Stimulated activated effector memory CD8-positive, alpha-beta T cell treated with anti-CD3 and anti-CD28 coated beads, Interleukin-12 subunit alpha, Interleukin-12 subunit beta, amount 100 ng/mL, for 72 hours (primary cell): Measurements from ENCODE around the gene IMPDH2.

Experiments used
- ATAC-seq: fragments of 150-1000 bp; cut with Tn5 transposase; 2 replicates; pipeline ENCODE4 v1.10.0; 2021
- DNase-seq, 2 donors: peaks; one replicate each; pipeline ENCODE4 v3.0.0; 2021 to 2022; ENCODE audit warnings: low spot score in 2 of 2
- H3K27ac Mint-ChIP-seq: one replicate; pipeline ENCODE4 v1.8.0; 2022; ENCODE audit warnings: mild to moderate bottlenecking, mixed read lengths
- H3K36me3 Mint-ChIP-seq: one replicate; pipeline ENCODE4 v1.8.0; 2022; ENCODE audit warnings: mild to moderate bottlenecking, mixed read lengths
- H3K4me1 Mint-ChIP-seq: one replicate; pipeline ENCODE4 v1.8.0; 2022; ENCODE audit warnings: mixed read lengths
- H3K4me3 Mint-ChIP-seq: one replicate; pipeline ENCODE4 v1.8.0; 2022; ENCODE audit warnings: mild to moderate bottlenecking, mixed read lengths
- H3K9me3 Mint-ChIP-seq: one replicate; pipeline ENCODE4 v1.8.0; 2022; ENCODE audit warnings: mixed read lengths

The IMPDH2 gene

DNA sequence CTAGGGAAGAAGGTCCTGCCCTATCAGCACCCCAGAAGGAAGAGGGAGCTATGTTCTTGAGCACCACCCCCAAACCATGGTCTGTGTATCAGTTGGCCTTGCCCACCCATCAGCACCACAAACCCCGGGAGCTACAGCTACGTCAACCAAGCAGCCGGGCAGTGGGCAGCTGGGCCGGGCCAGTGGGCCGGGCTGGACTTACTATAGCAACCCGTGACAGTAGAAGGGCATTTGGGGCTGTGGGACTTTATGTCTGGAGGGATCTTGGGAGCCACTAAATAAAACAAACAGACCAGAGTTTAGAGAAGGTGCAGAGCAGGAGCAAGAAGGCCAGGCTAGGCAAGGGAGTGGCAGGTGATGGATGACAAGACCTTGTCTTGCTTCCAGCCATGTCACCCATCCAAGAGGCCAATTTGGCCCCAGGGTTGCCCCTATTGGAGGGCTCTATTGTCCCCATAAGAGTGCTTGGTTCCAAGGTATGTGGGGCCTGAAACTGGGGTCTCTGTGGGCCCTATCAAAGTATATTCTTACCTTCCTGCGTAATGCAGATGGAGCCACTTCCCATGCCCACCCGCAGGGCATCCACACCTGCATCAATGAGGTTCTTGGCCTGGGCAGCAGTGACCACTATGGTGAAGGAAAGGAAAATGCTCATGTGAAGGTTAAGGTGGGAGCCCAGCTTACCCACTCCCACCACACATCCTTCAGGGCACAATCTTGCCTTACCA, 3.2 kb downstream of the IMPDH2 start:
- no peaks in the 10 kb centered on the region for H3K9me3 Mint-ChIP-seq
- peak overlapping the region; percentile 13 for H3K4me3 Mint-ChIP-seq

DNA sequence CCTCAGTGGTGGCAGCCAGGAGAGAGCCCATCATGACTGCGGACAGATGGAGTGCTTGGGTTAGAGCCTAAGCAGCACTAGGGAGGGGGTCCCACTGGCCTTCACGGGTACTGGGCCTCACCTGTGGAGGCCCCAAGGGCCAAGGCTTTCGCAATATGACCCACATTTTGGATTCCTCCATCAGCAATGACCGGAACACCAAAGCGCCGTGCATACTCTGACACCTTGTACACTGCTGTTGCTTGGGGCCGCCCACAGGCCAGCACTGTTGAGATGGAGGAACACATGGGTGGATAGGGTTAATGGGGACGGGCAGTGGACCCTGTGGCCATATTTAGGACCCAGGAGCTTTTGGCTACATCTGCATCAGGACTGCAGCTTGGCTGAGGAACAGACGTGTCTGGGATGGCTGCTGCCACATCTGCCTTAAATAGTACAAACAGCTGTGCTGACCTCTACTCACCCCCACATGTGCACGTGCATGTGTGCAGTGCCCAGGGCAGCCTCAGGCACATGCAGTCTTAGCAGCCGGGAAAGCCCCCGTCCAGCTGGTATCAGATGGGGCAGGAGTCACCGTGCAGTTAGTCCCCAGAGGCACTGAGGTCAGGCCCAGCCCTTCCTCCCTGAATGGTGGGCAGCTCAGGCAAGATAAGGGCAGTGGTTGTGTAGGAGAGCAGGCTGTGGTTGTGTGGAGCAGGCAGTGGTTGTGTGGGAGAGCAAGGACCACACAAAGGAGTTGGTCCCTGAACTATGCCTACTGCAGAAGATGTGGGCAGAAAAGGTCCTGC, 4.0 kb downstream of the IMPDH2 start:
- Mint-ChIP-seq H3K27ac (peak overlapping the region; percentile 99), H3K4me3 (peak overlapping the region; percentile 13), H3K9me3 (no peaks in the 10 kb centered on the region), H3K4me1 (peaks cover 77% of the 10 kb centered on the region), H3K36me3 (peaks cover 95% of the 10 kb centered on the region)
- DNase-seq (no peak), ATAC-seq (no peak)

More for the DNA sequence above, 3.2 kb downstream of the IMPDH2 start:
- Mint-ChIP-seq H3K27ac (peak overlapping the region; percentile 99), H3K36me3 (peaks cover 97% of the 10 kb centered on the region), H3K4me1 (peaks cover 77% of the 10 kb centered on the region)
- ATAC-seq (no peak), DNase-seq (no peak)

DNA sequence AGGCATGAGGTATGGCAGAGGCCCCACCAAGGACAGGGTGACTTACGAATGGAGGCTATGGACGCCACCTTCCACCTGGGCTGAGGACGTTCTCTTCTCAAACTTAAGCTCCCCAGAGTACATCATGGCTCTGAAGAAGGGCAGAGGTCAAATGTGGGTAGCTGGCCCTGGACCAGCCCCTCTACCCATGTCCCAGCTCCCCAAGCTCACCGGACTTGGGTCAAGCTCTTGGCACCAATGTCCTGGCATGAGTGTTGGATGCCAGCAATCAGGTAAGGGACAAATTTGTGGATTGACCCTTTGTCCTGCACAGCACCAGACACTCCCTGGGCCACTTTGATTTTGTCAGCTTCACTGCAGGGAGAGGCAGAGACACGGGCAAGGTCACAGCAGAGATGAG, 4.7 kb downstream of the IMPDH2 start:
- peak overlapping the region; percentile 99 for H3K27ac Mint-ChIP-seq
- H3K4me3 Mint-ChIP-seq, result no peak overlapping the region
- DNase-seq, result no peak

DNA sequence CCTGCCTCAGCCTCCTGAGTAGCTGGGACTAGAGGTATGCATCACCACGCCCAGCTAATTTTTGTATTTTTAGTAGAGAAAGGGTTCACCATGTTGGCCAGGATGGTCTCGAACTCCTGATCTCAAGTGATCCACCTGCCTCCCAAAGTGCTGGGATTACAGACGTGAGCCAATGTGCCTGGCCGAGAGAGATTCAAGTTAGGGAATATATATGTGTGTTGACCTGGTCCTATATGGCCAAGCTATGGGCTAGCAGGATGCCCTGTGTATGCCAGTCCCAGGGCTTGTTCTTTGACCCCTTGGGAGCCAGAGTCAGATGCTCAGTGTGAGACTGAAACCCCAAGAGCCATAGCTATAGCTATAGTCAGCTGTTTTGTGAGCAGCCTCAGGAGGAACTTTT, 5.4 kb downstream of the IMPDH2 start:
- DNase-seq (no peak), ATAC-seq (no peak)
- Mint-ChIP-seq H3K27ac (peak overlapping the region; percentile 99), H3K36me3 (peaks cover 82% of the 10 kb centered on the region), H3K4me3 (peak overlapping the region; percentile 95), H3K4me1 (peaks cover 67% of the 10 kb centered on the region), H3K9me3 (no peaks in the 10 kb centered on the region)

More for the DNA sequence above, 4.7 kb downstream of the IMPDH2 start:
- Mint-ChIP-seq H3K4me1 (peaks cover 74% of the 10 kb centered on the region), H3K9me3 (no peaks in the 10 kb centered on the region), H3K36me3 (peaks cover 89% of the 10 kb centered on the region)
- ATAC-seq, result no peak

DNA sequence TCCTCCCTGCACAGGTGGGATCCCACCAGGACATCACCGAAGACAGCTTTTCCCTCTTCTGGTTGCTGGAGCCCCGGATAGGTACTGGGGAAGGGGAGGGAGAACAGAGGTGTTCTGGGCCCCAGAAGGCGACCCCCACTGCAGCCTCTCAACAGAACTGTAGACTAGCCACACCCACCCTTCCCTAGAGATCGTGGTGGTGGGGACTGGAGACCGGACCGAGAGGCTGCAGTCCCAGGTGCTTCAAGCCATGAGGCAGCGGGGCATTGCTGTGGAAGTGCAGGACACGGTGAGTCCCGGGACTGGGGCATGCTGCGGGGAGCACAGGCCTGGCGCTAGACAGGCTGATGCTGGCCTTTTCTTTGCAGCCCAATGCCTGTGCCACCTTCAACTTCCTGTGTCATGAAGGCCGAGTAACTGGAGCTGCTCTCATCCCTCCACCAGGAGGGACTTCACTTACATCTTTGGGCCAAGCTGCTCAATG, 6.5 kb downstream of the IMPDH2 start:
- Mint-ChIP-seq H3K27ac (peak overlapping the region; percentile 98), H3K4me1 (peaks cover 57% of the 10 kb centered on the region), H3K36me3 (peaks cover 72% of the 10 kb centered on the region), H3K9me3 (no peaks in the 10 kb centered on the region), H3K4me3 (peak overlapping the region; percentile 95)
- DNase-seq, result no peak
- no peak for ATAC-seq

DNA sequence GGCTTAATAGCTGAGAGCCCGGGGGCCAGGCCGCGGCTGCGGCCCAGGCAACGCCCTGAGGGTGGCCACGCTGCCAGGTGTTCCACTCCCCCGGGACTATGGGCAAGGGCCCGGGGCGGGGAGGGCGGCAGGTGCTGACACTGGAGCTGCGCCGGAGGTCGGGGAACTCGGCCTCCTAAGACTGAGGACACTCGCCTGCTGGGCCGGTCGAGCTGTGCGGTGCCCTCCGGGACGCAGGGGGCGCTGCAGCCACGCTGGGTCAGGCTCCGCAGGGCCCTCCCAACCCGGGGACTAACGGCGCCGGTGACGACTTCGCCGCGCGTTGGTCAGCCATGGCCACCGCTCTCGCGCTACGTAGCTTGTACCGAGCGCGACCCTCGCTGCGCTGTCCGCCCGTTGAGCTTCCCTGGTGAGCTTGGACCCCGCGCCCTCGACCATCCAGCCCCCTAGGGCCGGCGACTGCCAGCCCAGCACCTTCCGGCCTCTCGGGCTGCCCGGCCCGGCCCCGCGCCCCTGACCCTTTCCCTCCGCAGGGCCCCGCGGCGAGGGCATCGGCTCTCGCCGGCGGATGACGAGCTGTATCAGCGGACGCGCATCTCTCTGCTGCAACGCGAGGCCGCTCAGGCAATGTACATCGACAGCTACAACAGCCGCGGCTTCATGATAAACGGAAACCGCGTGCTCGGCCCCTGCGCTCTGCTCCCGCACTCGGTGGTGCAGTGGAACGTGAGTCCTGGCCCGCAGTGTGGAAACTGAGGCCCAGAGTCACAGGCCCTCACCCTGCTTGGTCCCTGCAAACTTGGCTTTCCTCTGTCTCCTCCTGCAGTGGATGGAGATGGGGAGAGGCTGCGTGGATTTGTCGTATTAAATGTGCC, 7.1 kb downstream of the IMPDH2 start, which contains the start of gene NDUFAF3:
Gene NDUFAF3 (plus strand): TSS at position 309 of the 875 bp plus-strand sequence. CDS start 24 bp downstream, at position 333.
- Mint-ChIP-seq H3K36me3 (peaks cover 65% of the 10 kb centered on the region), H3K4me3 (peak within 1 kb of the TSS; percentile 95), H3K4me1 (peaks cover 54% of the 10 kb centered on the region), H3K9me3 (no peaks in the 10 kb centered on the region), H3K27ac (peak within 1 kb of the TSS; percentile 98)
- peak; percentile 97 to 98 for DNase-seq
- peak; percentile 87 for ATAC-seq

DNA sequence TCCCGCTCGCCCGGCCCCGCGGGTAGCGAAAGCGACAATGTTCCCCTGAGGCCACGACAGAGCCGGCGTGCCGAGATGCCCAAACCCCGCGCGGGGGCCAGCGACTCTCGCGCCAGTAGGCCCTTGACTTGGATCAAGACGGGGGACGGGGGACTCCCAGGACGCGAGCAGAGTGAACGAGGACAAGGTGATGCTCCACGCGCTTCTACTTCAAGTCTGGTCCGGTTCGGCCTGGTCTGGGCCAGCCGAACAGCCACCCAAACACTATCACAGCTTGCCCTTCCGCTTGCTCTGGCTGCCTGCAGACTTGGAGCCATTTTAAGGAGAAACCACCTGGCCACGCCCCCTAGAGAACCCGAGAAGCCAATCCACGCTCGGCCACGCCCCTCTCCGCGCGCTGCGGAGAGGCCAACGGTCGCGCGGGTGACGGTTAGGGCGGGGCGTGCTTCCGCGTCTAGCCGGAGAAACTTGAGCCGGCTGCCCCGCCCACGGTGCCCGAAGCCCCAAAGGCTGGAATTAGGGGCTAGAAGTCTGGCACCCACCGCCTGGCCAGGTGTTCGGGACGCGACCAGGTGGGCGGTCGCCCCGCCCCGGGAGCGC, 7.9 kb downstream of the IMPDH2 start:
- H3K27ac Mint-ChIP-seq, result peak overlapping the region; percentile 98
- H3K36me3 Mint-ChIP-seq, result peaks cover 58% of the 10 kb centered on the region
- peak overlapping the region; percentile 95 for H3K4me3 Mint-ChIP-seq
- H3K4me1 Mint-ChIP-seq, result peaks cover 51% of the 10 kb centered on the region
- H3K9me3 Mint-ChIP-seq, result no peaks in the 10 kb centered on the region
- DNase-seq (peak; percentile 96 to 99), ATAC-seq (peak; percentile 78)

DNA sequence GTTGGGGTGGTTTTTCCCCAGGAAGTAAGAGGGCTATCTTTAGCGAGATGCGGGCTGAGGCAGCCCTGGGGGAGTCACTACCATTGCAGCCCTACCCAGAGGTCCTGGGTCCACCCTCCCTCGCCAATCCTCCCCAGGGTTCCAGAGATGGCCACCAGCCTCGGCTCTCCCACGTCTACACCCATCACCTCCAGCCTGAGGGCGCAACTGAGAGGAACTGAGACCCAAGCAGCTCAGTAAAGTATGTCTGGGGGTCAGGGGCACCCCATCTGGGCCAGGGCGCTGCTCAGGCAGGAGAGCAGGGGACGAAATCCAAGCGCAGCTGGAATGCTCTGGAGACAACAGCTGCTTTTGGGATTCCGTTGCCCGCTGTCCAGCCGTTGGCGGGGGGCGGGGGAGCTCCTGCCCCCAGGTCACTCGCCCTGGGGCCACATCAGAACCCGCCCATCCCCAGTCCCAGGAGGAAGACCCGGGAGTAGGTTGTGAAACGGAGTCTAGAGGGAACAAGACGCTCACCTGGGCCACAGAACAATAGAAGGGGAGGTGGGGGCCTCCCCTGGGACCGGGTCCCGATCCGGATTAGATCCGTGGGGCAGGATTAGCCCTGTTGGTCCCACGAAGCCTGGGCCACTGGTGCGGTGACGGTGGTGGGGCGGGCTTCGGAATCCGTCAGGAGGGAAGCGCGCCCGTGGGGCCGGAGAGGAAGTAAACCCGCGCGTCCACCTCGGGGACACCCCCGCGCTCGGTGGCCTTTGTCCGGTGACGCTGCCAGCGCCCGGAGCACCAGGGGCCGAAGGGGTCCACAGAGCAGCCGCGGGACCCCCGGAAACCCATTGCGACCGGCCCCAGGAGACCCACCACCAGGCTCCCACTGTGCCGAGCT, 8.6 kb downstream of the IMPDH2 start:
- DNase-seq, result peak in 1 of 2 donors; percentile 72
- peaks cover 55% of the 10 kb centered on the region for H3K36me3 Mint-ChIP-seq
- H3K4me3 Mint-ChIP-seq, result peak overlapping the region; percentile 95
- H3K4me1 Mint-ChIP-seq, result peaks cover 45% of the 10 kb centered on the region
- H3K9me3 Mint-ChIP-seq, result no peaks in the 10 kb centered on the region
- ATAC-seq, result no peak
- H3K27ac Mint-ChIP-seq, result peak overlapping the region; percentile 98

DNA sequence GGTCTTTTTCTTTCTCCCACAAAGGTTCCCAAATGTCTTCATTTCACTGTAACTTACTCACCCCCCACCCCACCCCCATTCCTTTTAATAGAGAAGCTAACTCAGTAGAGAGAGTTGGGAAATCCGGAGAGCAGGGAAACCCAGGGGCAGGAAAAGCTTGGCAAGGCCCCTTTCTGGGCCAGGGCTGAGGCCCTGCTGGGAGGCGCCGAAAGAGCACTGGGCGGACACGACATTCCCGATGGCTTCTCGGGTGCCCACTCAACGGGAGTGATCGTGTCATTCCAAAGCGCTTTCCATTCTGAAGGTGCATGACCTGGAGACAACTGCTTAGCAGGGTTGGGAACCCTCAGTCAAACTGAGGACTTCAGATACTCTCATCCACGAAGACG, 9.3 kb downstream of the IMPDH2 start:
- H3K36me3 Mint-ChIP-seq, result peaks cover 55% of the 10 kb centered on the region
- H3K4me3 Mint-ChIP-seq, result peak overlapping the region; percentile 95
- ATAC-seq (no peak), DNase-seq (no peak)
- H3K27ac Mint-ChIP-seq, result peak overlapping the region; percentile 98
- H3K9me3 Mint-ChIP-seq, result no peaks in the 10 kb centered on the region
- peaks cover 44% of the 10 kb centered on the region for H3K4me1 Mint-ChIP-seq

DNA sequence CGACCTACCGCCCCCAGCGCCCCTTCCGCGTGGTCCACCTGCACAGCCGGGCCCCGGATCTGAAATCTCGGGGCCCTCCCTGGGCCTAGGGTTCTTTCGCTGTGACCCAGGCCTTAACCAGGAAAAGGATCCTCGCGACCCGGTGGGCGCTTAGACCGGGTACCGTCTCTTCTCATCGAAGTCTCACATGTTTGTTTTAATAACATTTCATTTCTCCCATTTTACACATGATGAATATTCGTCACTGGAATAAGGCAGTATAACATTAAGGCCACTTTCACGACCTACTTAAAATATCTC, 10.5 kb downstream of the IMPDH2 start:
- peak overlapping the region; percentile 95 for H3K4me3 Mint-ChIP-seq
- peaks cover 55% of the 10 kb centered on the region for H3K36me3 Mint-ChIP-seq
- H3K27ac Mint-ChIP-seq, result peak overlapping the region; percentile 85
- peaks cover 38% of the 10 kb centered on the region for H3K4me1 Mint-ChIP-seq
- no peaks in the 10 kb centered on the region for H3K9me3 Mint-ChIP-seq
- ATAC-seq (no peak), DNase-seq (no peak)

DNA sequence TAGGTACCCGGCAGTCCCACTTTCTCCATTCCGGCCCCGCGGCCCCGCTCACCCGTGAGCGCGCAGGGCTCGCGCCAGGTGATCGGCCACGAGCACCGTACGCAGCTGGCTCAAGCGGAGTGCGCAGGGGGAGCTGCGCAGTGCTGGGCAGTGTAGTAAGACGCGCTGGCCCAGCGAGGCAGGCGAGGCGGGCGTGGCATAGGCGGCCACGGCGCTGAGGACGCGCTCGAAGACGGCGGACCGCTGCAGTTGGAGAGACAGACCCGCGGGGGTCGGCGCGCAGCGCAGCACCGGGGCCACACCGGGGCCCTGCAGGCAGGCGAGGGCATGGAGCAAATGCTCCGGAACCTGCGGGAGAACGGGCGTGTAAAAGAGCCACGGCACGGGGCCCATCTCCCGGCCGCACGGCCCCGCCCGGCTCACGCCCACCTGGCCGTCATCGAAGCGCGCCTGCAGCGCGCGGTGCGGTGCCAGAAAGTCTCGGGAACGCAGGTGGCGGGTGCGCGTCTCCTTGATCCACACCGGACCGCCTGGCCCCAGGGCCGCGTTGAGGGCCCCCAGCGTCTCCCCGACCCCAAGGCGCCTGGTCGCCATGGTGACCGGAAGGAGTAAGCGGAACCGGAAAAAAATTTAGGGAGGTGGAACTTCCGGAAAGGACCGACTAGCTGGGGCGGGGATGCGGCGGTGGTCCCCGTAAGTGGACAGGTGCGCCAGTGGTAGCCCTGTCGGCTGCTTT, 11.1 kb downstream of the IMPDH2 start, which contains the start of gene DALRD3:
Gene DALRD3 (minus strand): TSS at position 610 of the 736 bp plus-strand sequence. CDS start 16 bp downstream, at position 594.
- Mint-ChIP-seq H3K4me1 (peaks cover 35% of the 10 kb centered on the region), H3K27ac (peak within 1 kb of the TSS; percentile 85), H3K9me3 (no peaks in the 10 kb centered on the region), H3K4me3 (peak within 1 kb of the TSS; percentile 95), H3K36me3 (peaks cover 51% of the 10 kb centered on the region)
- ATAC-seq, result peak; percentile 29
- peak; percentile 61 to 88 for DNase-seq

DNA sequence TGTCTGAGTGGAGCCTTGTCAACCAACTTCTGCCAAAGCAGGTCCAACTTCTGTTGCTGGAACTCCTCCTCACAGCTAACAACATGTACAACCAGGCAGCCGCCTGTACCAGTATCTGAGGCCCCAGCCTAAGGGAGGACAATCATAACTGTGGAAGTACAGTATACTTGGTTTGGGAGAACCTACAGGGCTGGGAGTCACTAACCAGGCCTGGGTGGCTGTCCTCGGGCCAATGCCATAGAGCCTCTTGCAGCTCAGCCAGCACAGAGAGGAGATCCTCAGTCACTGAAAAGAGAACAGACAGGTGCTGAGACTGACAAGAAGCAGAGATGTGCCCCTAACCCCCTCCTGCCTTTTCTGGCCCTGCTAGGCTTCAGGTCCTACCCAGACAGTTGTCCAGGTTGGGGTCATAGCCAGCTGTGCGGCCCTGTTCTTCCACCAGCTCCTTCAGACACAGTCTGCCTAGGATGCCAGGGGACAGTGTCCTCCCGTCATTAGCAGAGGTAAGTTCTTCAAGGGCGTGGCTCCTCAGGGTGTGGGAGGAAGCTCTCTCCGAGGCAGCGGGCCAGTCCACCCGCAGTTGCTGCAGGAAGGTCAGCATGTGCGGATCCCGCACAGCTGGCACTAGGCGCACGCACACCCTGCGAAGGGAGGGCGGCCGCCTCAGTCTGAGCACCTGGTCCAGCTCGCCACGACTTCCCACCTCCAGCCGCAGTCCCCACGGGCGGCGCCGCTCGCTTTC, 11.8 kb downstream of the IMPDH2 start:
- DNase-seq, result no peak
- H3K4me1 Mint-ChIP-seq, result peaks cover 34% of the 10 kb centered on the region
- ATAC-seq, result no peak
- no peaks in the 10 kb centered on the region for H3K9me3 Mint-ChIP-seq
- peak overlapping the region; percentile 95 for H3K4me3 Mint-ChIP-seq
- H3K36me3 Mint-ChIP-seq, result peaks cover 51% of the 10 kb centered on the region
- peak overlapping the region; percentile 85 for H3K27ac Mint-ChIP-seq
